Stimulated activated effector memory CD8-positive, alpha-beta T cell treated with anti-CD3 and anti-CD28 coated beads, Interleukin-12 subunit alpha, Interleukin-12 subunit beta, amount 100 ng/mL, for 72 hours (primary cell): ENCODE results near the gene TXNRD1.
"Not testable (repeated sequence)": the region's sequence is repeated elsewhere in the genome, so short reads cannot be mapped to it uniquely, and the experiment has no call there.

Experiments used
- ATAC-seq: fragments of 150-1000 bp; cut with Tn5 transposase; 2 replicates; pipeline ENCODE4 v1.10.0; 2021
- DNase-seq, 2 donors: peaks; one replicate each; pipeline ENCODE4 v3.0.0; 2021 to 2022; ENCODE audit warnings: low spot score in 2 of 2
- H3K27ac Mint-ChIP-seq: one replicate; pipeline ENCODE4 v1.8.0; 2022; ENCODE audit warnings: mild to moderate bottlenecking, mixed read lengths
- H3K36me3 Mint-ChIP-seq: one replicate; pipeline ENCODE4 v1.8.0; 2022; ENCODE audit warnings: mild to moderate bottlenecking, mixed read lengths
- H3K4me1 Mint-ChIP-seq: one replicate; pipeline ENCODE4 v1.8.0; 2022; ENCODE audit warnings: mixed read lengths
- H3K4me3 Mint-ChIP-seq: one replicate; pipeline ENCODE4 v1.8.0; 2022; ENCODE audit warnings: mild to moderate bottlenecking, mixed read lengths
- H3K9me3 Mint-ChIP-seq: one replicate; pipeline ENCODE4 v1.8.0; 2022; ENCODE audit warnings: mixed read lengths

The TXNRD1 gene

GRCh38 chr12:104215638-104216297, at the start of gene TXNRD1:
Gene TXNRD1 (plus strand): TSS chr12:104215779. CDS start chr12:104215803, 24 bp downstream.
- H3K4me1 Mint-ChIP-seq = peaks cover 31% of the 10 kb centered on the region

GRCh38 chr12:104165801-104166200, 49.8 kb upstream of the TXNRD1 start:
- no peak overlapping the region for H3K4me3 Mint-ChIP-seq
- H3K9me3 Mint-ChIP-seq = no peaks in the 10 kb centered on the region
- DNase-seq (no peak), ATAC-seq (no peak)
- no peaks in the 10 kb centered on the region for H3K36me3 Mint-ChIP-seq
- H3K27ac Mint-ChIP-seq = no peak overlapping the region
- H3K4me1 Mint-ChIP-seq = no peaks in the 10 kb centered on the region

More at GRCh38 chr12:104215638-104216297, at the start of gene TXNRD1:
- Mint-ChIP-seq H3K36me3 (no peaks in the 10 kb centered on the region), H3K4me3 (peak within 1 kb of the TSS; percentile 71), H3K27ac (peak within 1 kb of the TSS; percentile 83), H3K9me3 (no peaks in the 10 kb centered on the region)
- peak; percentile 92 for ATAC-seq
- peak; percentile 75 to 88 for DNase-seq

- H3K9me3 Mint-ChIP-seq = no peaks in the 10 kb centered on the region
- H3K4me3 Mint-ChIP-seq = no peak overlapping the region
- no peaks in the 10 kb centered on the region for H3K36me3 Mint-ChIP-seq
- H3K27ac Mint-ChIP-seq = no peak overlapping the region
- ATAC-seq (no peak), DNase-seq (no peak)
- no peaks in the 10 kb centered on the region for H3K4me1 Mint-ChIP-seq
These were observed 49.1 kb upstream of the TXNRD1 start for GRCh38 chr12:104166465-104166864.

- ATAC-seq (no peak), DNase-seq (no peak)
- Mint-ChIP-seq H3K9me3 (no peaks in the 10 kb centered on the region), H3K27ac (no peak overlapping the region), H3K4me1 (no peaks in the 10 kb centered on the region), H3K4me3 (no peak overlapping the region), H3K36me3 (no peaks in the 10 kb centered on the region)
These were observed 47.8 kb upstream of the TXNRD1 start for GRCh38 chr12:104167519-104168458.

- no peak for DNase-seq
- Mint-ChIP-seq H3K36me3 (no peaks in the 10 kb centered on the region), H3K9me3 (no peaks in the 10 kb centered on the region), H3K27ac (no peak overlapping the region), H3K4me1 (no peaks in the 10 kb centered on the region), H3K4me3 (no peak overlapping the region)
- ATAC-seq = no peak
These were observed 47.0 kb upstream of the TXNRD1 start for GRCh38 chr12:104168596-104168995.

- H3K4me3 Mint-ChIP-seq = no peak overlapping the region
- H3K9me3 Mint-ChIP-seq = no peaks in the 10 kb centered on the region
- no peak for ATAC-seq
- H3K36me3 Mint-ChIP-seq = no peaks in the 10 kb centered on the region
- H3K27ac Mint-ChIP-seq = no peak overlapping the region
- H3K4me1 Mint-ChIP-seq = no peaks in the 10 kb centered on the region
- DNase-seq = no peak
These were observed 43.6 kb upstream of the TXNRD1 start for GRCh38 chr12:104171785-104172569.

- Mint-ChIP-seq H3K4me1 (peaks cover 4% of the 10 kb centered on the region), H3K36me3 (no peaks in the 10 kb centered on the region), H3K27ac (no peak overlapping the region), H3K4me3 (no peak overlapping the region), H3K9me3 (no peaks in the 10 kb centered on the region)
- DNase-seq = no peak
- no peak for ATAC-seq
These were observed 43.0 kb upstream of the TXNRD1 start for GRCh38 chr12:104172570-104172947.

GRCh38 chr12:104173804-104174203, 41.8 kb upstream of the TXNRD1 start:
- peaks cover 14% of the 10 kb centered on the region for H3K4me1 Mint-ChIP-seq
- not testable (repeated sequence) for DNase-seq, H3K36me3 Mint-ChIP-seq, ATAC-seq, H3K4me3 Mint-ChIP-seq, H3K9me3 Mint-ChIP-seq, H3K27ac Mint-ChIP-seq

GRCh38 chr12:104175726-104176247, 39.8 kb upstream of the TXNRD1 start:
- ATAC-seq = no peak
- Mint-ChIP-seq H3K9me3 (no peaks in the 10 kb centered on the region), H3K4me3 (no peak overlapping the region), H3K4me1 (peaks cover 14% of the 10 kb centered on the region), H3K36me3 (no peaks in the 10 kb centered on the region), H3K27ac (no peak overlapping the region)
- no peak for DNase-seq

GRCh38 chr12:104177336-104177662, 38.3 kb upstream of the TXNRD1 start:
- no peak overlapping the region for H3K27ac Mint-ChIP-seq
- H3K9me3 Mint-ChIP-seq = no peaks in the 10 kb centered on the region
- DNase-seq (no peak), ATAC-seq (no peak)
- no peak overlapping the region for H3K4me3 Mint-ChIP-seq
- no peaks in the 10 kb centered on the region for H3K36me3 Mint-ChIP-seq
- peaks cover 14% of the 10 kb centered on the region for H3K4me1 Mint-ChIP-seq

GRCh38 chr12:104177663-104178501, 37.7 kb upstream of the TXNRD1 start:
- no peak overlapping the region for H3K4me3 Mint-ChIP-seq
- DNase-seq = peak in 1 of 2 donors; percentile 56

GRCh38 chr12:104180374-104180773, 35.2 kb upstream of the TXNRD1 start:
- no peak for DNase-seq
- no peak for ATAC-seq
- Mint-ChIP-seq H3K9me3 (no peaks in the 10 kb centered on the region), H3K4me3 (no peak overlapping the region), H3K4me1 (peaks cover 14% of the 10 kb centered on the region), H3K36me3 (no peaks in the 10 kb centered on the region), H3K27ac (no peak overlapping the region)

More at GRCh38 chr12:104177663-104178501, 37.7 kb upstream of the TXNRD1 start:
- Mint-ChIP-seq H3K36me3 (no peaks in the 10 kb centered on the region), H3K4me1 (peaks cover 14% of the 10 kb centered on the region), H3K9me3 (no peaks in the 10 kb centered on the region), H3K27ac (peak overlapping the region; percentile 60)
- peak; percentile 77 for ATAC-seq

GRCh38 chr12:104181313-104181712, 34.3 kb upstream of the TXNRD1 start:
- Mint-ChIP-seq H3K4me3 (no peak overlapping the region), H3K36me3 (no peaks in the 10 kb centered on the region), H3K4me1 (peaks cover 14% of the 10 kb centered on the region), H3K27ac (no peak overlapping the region), H3K9me3 (no peaks in the 10 kb centered on the region)
- ATAC-seq (no peak), DNase-seq (no peak)

- Mint-ChIP-seq H3K4me1 (peaks cover 14% of the 10 kb centered on the region), H3K36me3 (no peaks in the 10 kb centered on the region), H3K9me3 (no peaks in the 10 kb centered on the region), H3K4me3 (no peak overlapping the region), H3K27ac (no peak overlapping the region)
- ATAC-seq = no peak
- DNase-seq = no peak
These were observed 33.4 kb upstream of the TXNRD1 start for GRCh38 chr12:104182144-104182543.
